Inflammatory macrophage treated with lipopolysaccharide for 1 hour (primary cell): ENCODE measurements around the gene CSH2.
A peak's percentile ranks its signal among the peaks of the same experiment; 100 is the strongest.
"Not testable (repeated sequence)": the region's sequence is repeated elsewhere in the genome, so short reads cannot be mapped to it uniquely, and the experiment has no call there.

ENCODE experiments used
- DNase-seq, 2 donors: peaks; one replicate each; pipeline ENCODE4 v3.0.0-alpha.2; 2020 to 2022

The CSH2 gene

GRCh38 chr17:63873577-63873976, at the start of gene CSH2:
Gene CSH2, minus strand, starts transcription at chr17:63873677. Its CDS starts 63 bp downstream, at chr17:63873614.
- not testable (repeated sequence) for DNase-seq

- not testable (repeated sequence) for DNase-seq
Measured at GRCh38 chr17:63922402-63922801, 48.9 kb upstream of the CSH2 start.

GRCh38 chr17:63920779-63921178, 47.3 kb upstream of the CSH2 start:
- DNase-seq = not testable (repeated sequence)

GRCh38 chr17:63920050-63920449, 46.6 kb upstream of the CSH2 start:
- not testable (repeated sequence) for DNase-seq

DNA sequence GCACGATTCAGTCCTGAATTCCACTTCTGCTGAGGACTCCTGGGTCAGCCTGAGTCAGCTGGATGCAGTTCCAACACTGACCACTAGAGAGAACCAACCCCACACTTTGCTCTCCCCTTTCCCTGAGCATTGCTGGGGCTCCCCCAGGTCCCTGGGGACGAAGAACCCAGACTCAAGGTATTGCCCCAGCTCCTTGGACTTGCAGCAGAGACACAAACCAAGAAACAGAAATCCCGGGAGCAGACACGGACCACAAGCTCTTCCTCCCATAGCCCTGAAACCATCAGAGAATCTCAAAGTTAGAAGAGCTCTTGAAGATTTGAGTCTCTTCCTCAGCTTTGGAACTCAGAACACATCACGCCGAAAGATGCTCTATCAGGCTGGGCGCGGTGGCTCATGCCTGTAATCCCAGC, 45.8 kb upstream of the CSH2 start:
- peak; percentile 24 to 89 for DNase-seq

GRCh38 chr17:63918789-63919305, 45.4 kb upstream of the CSH2 start, which contains the start of gene GH1:
Gene GH1, minus strand, starts transcription at chr17:63918839. Its CDS starts 63 bp downstream, at chr17:63918776.
- DNase-seq = not testable (repeated sequence)

DNA sequence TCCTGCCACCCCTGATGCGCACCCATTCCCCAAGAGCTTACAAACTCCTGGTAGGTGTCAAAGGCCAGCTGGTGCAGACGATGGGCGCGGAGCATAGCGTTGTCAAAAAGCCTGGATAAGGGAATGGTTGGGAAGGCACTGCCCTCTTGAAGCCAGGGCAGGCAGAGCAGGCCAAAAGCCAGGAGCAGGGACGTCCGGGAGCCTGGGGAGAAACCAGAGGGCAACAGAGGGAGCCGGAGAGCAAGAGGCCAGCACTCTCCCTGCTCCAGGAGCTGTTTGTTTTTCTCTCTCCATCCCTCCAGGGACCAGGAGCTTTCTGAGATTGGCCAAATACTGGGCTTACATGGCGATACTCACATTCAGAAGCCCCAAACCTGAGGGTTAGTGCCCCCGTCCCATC, 44.8 kb upstream of the CSH2 start:
- no peak for DNase-seq

DNA sequence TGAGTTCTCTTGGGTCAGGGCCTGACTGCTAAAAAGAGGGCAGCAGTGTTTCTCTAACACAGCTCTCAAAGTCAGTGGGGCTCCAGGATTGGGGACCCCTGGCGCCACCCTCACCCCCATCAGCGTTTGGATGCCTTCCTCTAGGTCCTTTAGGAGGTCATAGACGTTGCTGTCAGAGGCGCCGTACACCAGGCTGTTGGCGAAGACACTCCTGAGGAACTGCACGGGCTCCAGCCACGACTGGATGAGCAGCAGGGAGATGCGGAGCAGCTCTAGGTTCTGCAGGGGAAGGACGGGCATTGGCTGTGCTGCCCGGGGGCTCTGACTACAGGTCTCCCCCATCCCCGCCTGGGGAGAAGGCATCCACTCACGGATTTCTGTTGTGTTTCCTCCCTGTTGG, 44.2 kb upstream of the CSH2 start:
- DNase-seq = no peak

GRCh38 chr17:63917206-63917605, 43.7 kb upstream of the CSH2 start:
- DNase-seq = not testable (repeated sequence)

DNA sequence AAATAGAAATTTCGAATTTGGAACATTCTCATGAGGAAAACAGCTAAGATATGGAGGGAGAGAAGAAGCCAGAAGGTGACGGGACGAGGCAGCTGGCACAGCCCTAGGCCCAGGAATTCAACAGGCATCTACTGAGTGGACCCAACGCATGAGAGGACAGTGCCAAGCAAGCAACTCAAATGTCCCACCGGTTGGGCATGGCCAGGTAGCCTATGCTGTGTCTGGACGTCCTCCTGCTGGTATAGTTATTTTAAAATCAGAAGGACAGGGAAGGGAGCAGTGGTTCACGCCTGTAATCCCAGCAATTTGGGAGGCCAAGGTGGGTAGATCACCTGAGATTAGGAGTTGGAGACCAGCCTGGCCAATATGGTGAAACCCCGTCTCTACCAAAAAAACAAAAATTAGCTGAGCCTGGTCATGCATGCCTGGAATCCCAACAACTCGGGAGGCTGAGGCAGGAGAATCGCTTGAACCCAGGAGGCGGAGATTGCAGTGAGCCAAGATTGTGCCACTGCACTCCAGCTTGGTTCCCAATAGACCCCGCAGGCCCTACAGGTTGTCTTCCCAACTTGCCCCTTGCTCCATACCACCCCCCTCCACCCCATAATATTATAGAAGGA, 43.2 kb upstream of the CSH2 start:
- DNase-seq = no peak

- DNase-seq = not testable (repeated sequence)
Measured at GRCh38 chr17:63915753-63916152, 42.3 kb upstream of the CSH2 start.

GRCh38 chr17:63914471-63914870, 41.0 kb upstream of the CSH2 start:
- no peak for DNase-seq

DNA sequence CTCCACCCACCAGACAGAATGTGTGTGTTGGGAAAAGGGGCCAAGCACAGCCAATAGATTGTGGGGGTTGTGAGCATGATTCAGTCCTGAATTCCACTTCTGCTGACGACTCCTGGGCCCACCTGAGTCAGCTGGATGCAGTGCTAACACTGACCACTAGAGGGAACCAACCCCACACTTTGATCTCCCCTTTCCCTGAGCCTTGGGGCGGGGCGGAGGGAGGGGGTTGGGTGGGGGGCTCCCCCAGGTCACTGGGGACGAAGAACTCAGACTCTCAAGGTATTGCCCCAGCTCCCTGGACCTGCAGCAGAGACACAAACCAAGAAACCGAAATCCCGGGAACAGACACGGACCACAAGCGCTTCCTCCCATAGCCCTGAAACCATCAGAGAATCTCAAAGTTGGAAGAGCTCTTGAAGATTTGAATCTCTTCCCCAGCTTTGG, 38.2 kb upstream of the CSH2 start:
- DNase-seq = peak in 1 of 2 donors; percentile 58

DNA sequence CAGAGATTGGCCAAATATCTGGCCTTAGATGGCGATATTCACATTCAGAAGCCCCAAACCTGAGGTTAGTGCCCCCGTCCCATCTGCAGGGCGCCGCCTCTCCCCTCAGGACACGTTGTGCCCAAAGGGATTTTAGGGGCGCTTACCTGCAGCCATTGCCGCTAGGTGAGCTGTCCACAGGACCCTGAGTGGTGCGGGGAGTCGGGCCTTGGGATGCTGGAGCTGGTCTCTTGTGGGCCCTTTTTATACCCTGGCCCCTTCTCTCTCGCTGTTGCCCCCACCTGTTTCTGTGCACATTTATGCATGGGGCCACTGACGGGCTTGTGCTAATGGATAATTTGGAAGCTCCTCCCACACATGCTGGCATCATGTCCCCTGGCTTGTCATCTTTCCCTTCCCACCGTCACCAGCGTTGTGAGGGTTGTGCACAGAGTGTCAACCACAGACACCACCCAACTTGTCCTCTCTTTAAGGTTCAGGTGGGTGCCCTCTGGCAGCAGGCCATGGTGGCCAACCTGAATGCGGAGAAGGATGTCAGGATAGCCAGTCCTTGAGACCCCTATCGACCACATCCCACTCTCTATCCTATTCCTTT, 37.7 kb upstream of the CSH2 start, which contains the start of gene CSHL1:
TSS of gene CSHL1 (minus strand) at position 218 of the 595 bp plus-strand sequence. CDS start at position 156, 62 bp downstream.
- DNase-seq = no peak

DNA sequence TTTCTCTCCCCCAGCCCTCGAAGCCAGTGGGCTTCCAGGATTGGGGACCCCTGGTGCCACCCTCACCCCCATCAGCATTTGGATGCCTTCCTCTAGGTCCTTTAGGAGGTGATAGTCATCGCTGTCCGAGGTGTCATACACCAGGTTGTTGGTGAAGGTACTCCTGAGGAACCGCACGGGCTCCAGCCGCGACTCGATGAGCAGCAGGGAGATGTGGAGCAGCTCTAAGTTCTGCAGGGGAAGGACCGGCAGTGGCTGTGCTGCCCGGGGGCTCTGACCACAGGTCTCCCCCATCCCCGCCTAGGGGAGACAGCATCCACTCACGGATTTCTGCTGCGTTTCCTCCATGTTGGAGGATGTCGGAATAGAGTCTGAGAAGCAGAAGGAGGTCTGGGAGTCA, 36.6 kb upstream of the CSH2 start:
- no peak for DNase-seq

DNA sequence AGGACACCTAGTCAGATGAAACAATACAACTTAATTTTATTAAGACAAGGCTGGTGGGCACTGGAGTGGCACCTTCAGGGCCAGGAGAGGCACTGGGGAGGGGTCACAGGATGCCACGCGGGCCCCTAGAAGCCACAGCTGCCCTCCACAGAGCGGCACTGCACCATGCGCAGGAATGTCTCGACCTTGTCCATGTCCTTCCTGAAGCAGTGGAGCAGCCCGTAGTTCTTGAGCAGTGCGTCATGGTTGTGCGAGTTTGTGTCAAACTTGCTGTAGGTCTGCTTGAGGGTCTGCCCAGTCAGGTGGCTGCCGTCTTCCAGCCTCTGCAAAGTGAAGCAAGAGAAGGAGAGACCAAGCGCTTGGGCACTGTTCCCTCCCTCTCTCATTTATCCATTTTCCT, 36.1 kb upstream of the CSH2 start:
- not testable (repeated sequence) for DNase-seq

DNA sequence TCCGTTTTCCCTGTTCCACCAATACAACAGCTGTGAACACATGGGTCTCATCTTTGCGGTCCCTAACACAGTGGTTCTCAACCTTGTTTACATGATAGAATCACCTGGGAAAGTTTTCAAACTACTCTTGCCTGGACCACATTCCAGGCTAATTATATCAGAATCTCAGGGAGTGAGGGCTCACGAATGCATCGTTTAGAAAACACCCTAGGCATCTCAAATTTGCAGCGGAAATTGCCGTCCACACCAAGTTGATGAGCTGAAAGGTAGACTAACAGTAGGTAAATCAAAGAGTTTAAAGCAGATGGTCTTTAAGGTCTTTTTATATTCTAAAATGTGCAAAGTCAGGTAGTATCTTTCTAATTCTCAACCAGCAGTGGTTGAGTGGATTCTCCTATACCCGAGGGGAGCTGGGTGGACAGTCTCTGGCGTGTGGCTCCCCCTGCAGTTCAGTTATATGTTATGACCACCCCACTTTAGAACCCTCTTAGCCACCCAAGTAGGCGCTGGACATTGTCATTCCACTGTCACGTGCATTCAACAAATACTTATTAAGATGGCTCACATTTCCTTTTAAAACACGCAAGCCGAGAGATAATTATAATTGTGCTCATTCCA, 33.8 kb upstream of the CSH2 start:
- not testable (repeated sequence) for DNase-seq

DNA sequence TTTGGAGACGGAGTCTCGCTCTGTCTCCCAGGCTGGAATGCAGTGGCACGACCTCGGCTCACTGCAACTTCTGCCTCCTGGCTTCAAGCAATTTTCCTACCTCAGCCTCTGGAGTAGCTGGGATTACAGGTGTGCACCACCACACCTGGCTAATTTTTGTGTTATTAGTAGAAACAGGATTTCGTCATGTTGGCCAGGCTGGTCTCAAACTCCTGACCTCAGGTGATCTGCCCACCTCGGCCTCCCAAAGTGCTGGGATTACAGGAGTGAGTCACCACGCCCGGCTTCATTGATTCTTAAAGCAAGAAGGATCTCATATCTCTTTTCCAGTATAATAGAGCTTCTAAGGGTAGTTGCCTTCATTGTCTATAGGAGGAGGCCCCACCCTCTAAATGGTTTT, 31.3 kb upstream of the CSH2 start:
- DNase-seq = not testable (repeated sequence)

DNA sequence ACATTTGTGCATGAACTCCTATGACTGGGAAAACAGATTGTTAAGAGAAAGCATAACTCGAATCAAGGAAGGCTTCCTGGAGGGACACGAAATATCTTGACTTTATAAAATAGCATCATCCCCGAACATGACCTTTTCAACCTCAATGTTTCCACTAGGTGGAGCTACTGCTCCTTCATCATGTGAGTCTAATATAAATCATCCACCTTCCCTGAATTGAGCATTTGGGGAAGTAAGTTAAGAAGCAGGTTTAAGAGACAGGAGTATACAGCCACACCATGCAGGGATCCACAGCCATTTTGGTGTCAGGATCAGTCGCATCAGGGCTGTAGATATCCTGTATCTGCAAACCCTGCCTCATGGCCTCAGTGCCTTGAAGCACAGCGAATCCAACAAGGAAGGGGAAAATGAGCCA, 30.3 kb upstream of the CSH2 start:
- peak; percentile 7 to 21 for DNase-seq

DNA sequence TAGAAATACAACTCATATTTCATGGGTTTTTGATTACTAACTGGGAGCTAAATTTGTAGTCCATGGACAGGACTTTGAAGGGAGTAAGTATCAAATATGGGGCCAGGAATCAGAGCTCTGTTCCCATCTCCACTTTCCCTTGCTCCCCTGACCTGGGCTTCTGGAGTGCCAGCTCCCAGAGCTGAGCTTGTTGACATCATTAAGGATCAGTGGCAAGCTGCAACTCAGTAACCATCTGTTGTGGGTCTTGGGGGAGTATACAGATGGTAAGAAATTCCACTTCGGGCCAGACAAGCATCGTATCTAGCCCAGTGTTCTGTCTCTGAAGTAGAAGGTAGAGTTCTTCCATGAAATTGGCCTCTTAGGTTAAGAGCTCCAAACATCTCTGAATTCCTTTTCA, 28.5 kb upstream of the CSH2 start:
- not testable (repeated sequence) for DNase-seq

GRCh38 chr17:63898899-63899798, 25.7 kb upstream of the CSH2 start:
- DNase-seq = not testable (repeated sequence)

- DNase-seq = not testable (repeated sequence)
Measured at GRCh38 chr17:63896524-63897354, 23.3 kb upstream of the CSH2 start, which contains the start of gene CSH1. Gene CSH1, minus strand, starts transcription at chr17:63896574. Its CDS starts 63 bp downstream, at chr17:63896511.
